ENCODE data around the gene PSMA1. TPM values are rescaled to one million over a fixed set of nuclear protein-coding genes. Genes with fewer than 3 reads are reported as not detected.
A peak's percentile ranks its signal among the peaks of the same experiment; 100 is the strongest.

The PSMA1 gene
- total RNA-seq, 4 donors from 2014 or later, result 72.0 to 127 (median 114) TPM

GRCh38 chr11:14547440-14547839, 27.3 kb upstream of the PSMA1 start:
- H3K36me3 ChIP-seq, result no peaks in the 10 kb centered on the region
- TF ChIP-seq CTCF (IDR thresholded peaks at IDR 0.05) (no peak), POLR2A (IDR thresholded peaks at IDR 0.05) (no peak)
- H3K9me3 ChIP-seq, result no peaks in the 10 kb centered on the region
- H3K27me3 ChIP-seq, result no peaks in the 10 kb centered on the region
- H3K27ac ChIP-seq, result no peak overlapping the region
- DNase-seq, result no peak
- intact Hi-C loops (cut with DNase I), result no loop called here
- no peaks in the 10 kb centered on the region for H3K4me1 ChIP-seq
- WGBS, 2 donors, result 46 to 70% methylated on average over 2 of the region's 2 CpGs
- no peak overlapping the region for H3K4me3 ChIP-seq

GRCh38 chr11:14546672-14547071, 26.5 kb upstream of the PSMA1 start:
- H3K36me3 ChIP-seq, result no peaks in the 10 kb centered on the region
- H3K9me3 ChIP-seq, result no peaks in the 10 kb centered on the region
- no peaks in the 10 kb centered on the region for H3K27me3 ChIP-seq
- intact Hi-C loops (cut with DNase I), result no loop called here
- peaks cover 0 to under 1% (median 0%) of the 10 kb centered on the region in 3 donors for H3K4me1 ChIP-seq
- DNase-seq, result no peak
- TF ChIP-seq CTCF (IDR thresholded peaks at IDR 0.05), result no peak
- TF ChIP-seq POLR2A (IDR thresholded peaks at IDR 0.05), result no peak
- H3K27ac ChIP-seq, result no peak overlapping the region
- no peak overlapping the region for H3K4me3 ChIP-seq

- intact Hi-C loops (cut with DNase I), result no loop called here
Observed at GRCh38 chr11:14544611-14545010, 24.4 kb upstream of the PSMA1 start.

GRCh38 chr11:14543260-14543659, 23.1 kb upstream of the PSMA1 start:
- H3K36me3 ChIP-seq, result no peaks in the 10 kb centered on the region
- H3K9me3 ChIP-seq, result no peaks in the 10 kb centered on the region
- 38 to 60% methylated on average over 1 of the region's 1 CpG for WGBS, 2 donors
- peaks cover 0 to 19% (median 0%) of the 10 kb centered on the region in 3 donors for H3K4me1 ChIP-seq
- H3K27ac ChIP-seq, result peak overlapping the region in 1 of 4 donors; percentile 68
- TF ChIP-seq CTCF (IDR thresholded peaks at IDR 0.05) (no peak), POLR2A (IDR thresholded peaks at IDR 0.05) (no peak)
- no peak for DNase-seq
- no peaks in the 10 kb centered on the region for H3K27me3 ChIP-seq
- no peak overlapping the region for H3K4me3 ChIP-seq
- intact Hi-C loops (cut with DNase I), result no loop called here

More at GRCh38 chr11:14544611-14545010, 24.4 kb upstream of the PSMA1 start:
- H3K27ac ChIP-seq, result peak overlapping the region in 1 of 4 donors; percentile 53
- H3K9me3 ChIP-seq, result no peaks in the 10 kb centered on the region
- no peaks in the 10 kb centered on the region for H3K27me3 ChIP-seq
- H3K36me3 ChIP-seq, result no peaks in the 10 kb centered on the region
- DNase-seq, result no peak
- H3K4me1 ChIP-seq, result peaks cover 0 to 16% (median 0%) of the 10 kb centered on the region in 3 donors
- 24 to 32% methylated on average over 3 of the region's 3 CpGs for WGBS, 2 donors
- no peak for TF ChIP-seq CTCF (IDR thresholded peaks at IDR 0.05)
- TF ChIP-seq POLR2A (IDR thresholded peaks at IDR 0.05), result no peak
- H3K4me3 ChIP-seq, result no peak overlapping the region

- peak overlapping the region in 1 of 4 donors; percentile 68 for H3K27ac ChIP-seq
- no peaks in the 10 kb centered on the region for H3K27me3 ChIP-seq
- no peak overlapping the region for H3K4me3 ChIP-seq
- TF ChIP-seq POLR2A (IDR thresholded peaks at IDR 0.05) (no peak), CTCF (IDR thresholded peaks at IDR 0.05) (no peak)
- H3K9me3 ChIP-seq, result no peaks in the 10 kb centered on the region
- DNase-seq, result no peak
- intact Hi-C loops (cut with DNase I), result no loop called here
- H3K4me1 ChIP-seq, result peaks cover 0 to 26% (median 0%) of the 10 kb centered on the region in 3 donors
- no peaks in the 10 kb centered on the region for H3K36me3 ChIP-seq
Observed at GRCh38 chr11:14542324-14542723, 22.1 kb upstream of the PSMA1 start.
